H9 (cell line): Measurements from ENCODE around the gene ADNP2. TPM values are rescaled to one million over a fixed set of nuclear protein-coding genes. Genes with fewer than 3 reads are reported as not detected.

Experiments used
- DNase-seq: peaks from one replicate; pipeline ENCODE4 v3.0.0-alpha.2; 2017
- H2AFZ ChIP-seq: one replicate; pipeline ENCODE4 v1.6.1; 2013; ENCODE audit warnings: mild to moderate bottlenecking, low read length, control low read depth, moderate library complexity
- H2AK5ac ChIP-seq: 2 replicates; pipeline ENCODE4 v1.6.1; 2013; ENCODE audit warnings: low read length, control low read depth, mixed read lengths; ENCODE audit not compliant: insufficient read length
- H2BK120ac ChIP-seq: one replicate; pipeline ENCODE4 v1.6.1; 2013; ENCODE audit warnings: low read depth, mild to moderate bottlenecking, low read length, control low read depth, inconsistent platforms; ENCODE audit not compliant: poor library complexity, severe bottlenecking
- H2BK12ac ChIP-seq: 2 replicates; pipeline ENCODE4 v1.6.1; 2013; ENCODE audit warnings: low read length, control low read depth, mixed read lengths, low read depth; ENCODE audit not compliant: insufficient read length
- H2BK15ac ChIP-seq: 2 replicates; pipeline ENCODE4 v1.6.1; 2013; ENCODE audit warnings: low read depth, low read length, control low read depth
- H2BK20ac ChIP-seq: one replicate; pipeline ENCODE4 v1.6.1; 2013; ENCODE audit warnings: low read depth, mild to moderate bottlenecking, low read length, control low read depth, inconsistent platforms; ENCODE audit not compliant: poor library complexity, severe bottlenecking
- H2BK5ac ChIP-seq: 2 replicates; pipeline ENCODE4 v1.6.1; 2013; ENCODE audit warnings: low read length, control low read depth, mixed read lengths; ENCODE audit not compliant: insufficient read length
- H3K14ac ChIP-seq: 2 replicates; pipeline ENCODE4 v1.6.1; 2013; ENCODE audit warnings: low read length, control low read depth; ENCODE audit not compliant: insufficient read depth
- H3K18ac ChIP-seq: 2 replicates; pipeline ENCODE4 v1.6.1; 2013; ENCODE audit warnings: low read depth, mild to moderate bottlenecking, mixed read lengths, low read length, control low read depth; ENCODE audit not compliant: insufficient read length
- H3K23ac ChIP-seq: 2 replicates; pipeline ENCODE4 v1.6.1; 2013; ENCODE audit warnings: low read length, control low read depth, mixed read lengths, low read depth; ENCODE audit not compliant: insufficient read length
- H3K23me2 ChIP-seq: 2 replicates; pipeline ENCODE4 v1.6.1; 2013; ENCODE audit warnings: low read depth, mild to moderate bottlenecking, mixed read lengths, low read length, control low read depth; ENCODE audit not compliant: insufficient read length, poor library complexity, severe bottlenecking
- H3K27ac ChIP-seq: 2 replicates; pipeline ENCODE4 v1.5.1; 2013; ENCODE audit warnings: low read length, control low read depth, mixed read lengths, low read depth; ENCODE audit not compliant: insufficient read length
- H3K27me3 ChIP-seq: 2 replicates; pipeline ENCODE4 v1.6.1; 2013; ENCODE audit warnings: low read length, control low read depth, inconsistent platforms; ENCODE audit not compliant: insufficient read depth
- H3K4ac ChIP-seq: 2 replicates; pipeline ENCODE4 v1.6.1; 2013; ENCODE audit warnings: low read depth, mild to moderate bottlenecking, control low read depth, inconsistent platforms, low read length, moderate library complexity
- H3K4me1 ChIP-seq: 2 replicates; pipeline ENCODE4 v1.6.1; 2013; ENCODE audit warnings: low read length, control low read depth, inconsistent platforms; ENCODE audit not compliant: insufficient read depth
- H3K4me2 ChIP-seq: 2 replicates; pipeline ENCODE4 v1.6.1; 2013; ENCODE audit warnings: low read length, control low read depth, mixed read lengths; ENCODE audit not compliant: insufficient read length, insufficient read depth
- H3K56ac ChIP-seq: 2 replicates; pipeline ENCODE4 v1.6.1; 2013; ENCODE audit warnings: low read depth, mild to moderate bottlenecking, mixed read lengths, low read length, control low read depth; ENCODE audit not compliant: insufficient read length
- H3K79me1 ChIP-seq: 2 replicates; pipeline ENCODE4 v1.6.1; 2013; ENCODE audit warnings: low read depth, mild to moderate bottlenecking, moderate library complexity, low read length, control low read depth, inconsistent platforms; ENCODE audit not compliant: insufficient read depth, poor library complexity, severe bottlenecking
- H3K79me2 ChIP-seq: 2 replicates; pipeline ENCODE4 v1.6.1; 2013; ENCODE audit warnings: low read length, control low read depth, inconsistent platforms; ENCODE audit not compliant: insufficient read depth
- H3K9ac ChIP-seq: 2 replicates; pipeline ENCODE4 v1.6.1; 2013; ENCODE audit warnings: low read length, control low read depth, mixed read lengths; ENCODE audit not compliant: insufficient read length; ENCODE audit errors: extremely low read depth
- H3K9me3 ChIP-seq: one replicate; pipeline ENCODE4 v1.6.1; 2013; ENCODE audit warnings: low read depth, low read length, inconsistent platforms; ENCODE audit not compliant: control insufficient read depth
- H3T11ph ChIP-seq: one replicate; pipeline ENCODE4 v1.6.1; 2013; ENCODE audit warnings: mild to moderate bottlenecking, low read length, control low read depth, inconsistent platforms
- H4K20me1 ChIP-seq: one replicate; pipeline ENCODE4 v1.6.1; 2013; ENCODE audit not compliant: control insufficient read depth, insufficient read length, insufficient read depth
- H4K5ac ChIP-seq: 2 replicates; pipeline ENCODE4 v1.6.1; 2013; ENCODE audit warnings: low read depth, mild to moderate bottlenecking, mixed read lengths, low read length, control low read depth; ENCODE audit not compliant: insufficient read length
- H4K8ac ChIP-seq: replicated peaks from 2 replicates; pipeline ENCODE4 v1.6.1; 2013; ENCODE audit warnings: low read length, control low read depth, mixed read lengths, low read depth; ENCODE audit not compliant: insufficient read length
- H4K91ac ChIP-seq: 2 replicates; pipeline ENCODE4 v1.6.1; 2013; ENCODE audit warnings: low read depth, mild to moderate bottlenecking, moderate library complexity, mixed read lengths, low read length, control low read depth; ENCODE audit not compliant: insufficient read length
- H3K27ac Mint-ChIP-seq, 3 experiments: 2 replicates in 2 of 3; 3 replicates in 1 of 3; pipeline ENCODE4 v1.8.0; 2020 to 2021; ENCODE audit warnings: mixed read lengths in 3 of 3, mild to moderate bottlenecking in 1 of 3, moderate library complexity in 1 of 3
- H3K27me3 Mint-ChIP-seq: 2 replicates; pipeline ENCODE4 v1.8.0; 2021; ENCODE audit warnings: low read depth, mild to moderate bottlenecking, moderate library complexity, mixed read lengths
- H3K36me3 Mint-ChIP-seq, 3 experiments: 2 replicates in 2 of 3; 3 replicates in 1 of 3; pipeline ENCODE4 v1.8.0; 2020 to 2021; ENCODE audit warnings: low read depth in 3 of 3, mixed read lengths in 3 of 3; ENCODE audit not compliant: insufficient read depth in 1 of 3
- H3K4me1 Mint-ChIP-seq, 2 experiments: 2 replicates each; pipeline ENCODE4 v1.8.0; 2020; ENCODE audit warnings: mixed read lengths in 2 of 2
- H3K4me3 Mint-ChIP-seq, 2 experiments: 2 replicates in 1 of 2; 3 replicates in 1 of 2; pipeline ENCODE4 v1.8.0; 2020 to 2021; ENCODE audit warnings: mild to moderate bottlenecking in 2 of 2, mixed read lengths in 2 of 2, moderate library complexity in 1 of 2
- H3K9me3 Mint-ChIP-seq, 2 experiments: 2 replicates in 1 of 2; 3 replicates in 1 of 2; pipeline ENCODE4 v1.8.0; 2020; ENCODE audit warnings: mild to moderate bottlenecking in 2 of 2, mixed read lengths in 2 of 2, moderate library complexity in 1 of 2
- CTCF ChIP-seq: fragments of 200-600 bp; sonication (generic); conservative IDR thresholded peaks from 3 replicates; pipeline ENCODE4 v1.8.0; 2021; ENCODE audit warnings: antibody characterized with exemption, mild to moderate bottlenecking
- total RNA-seq: library from RNA; stranded (reverse); gene quantifications from 2 replicates; pipeline ENCODE4 v1.2.1, GENCODE V29; 2021

ADNP2 gene
- total RNA-seq, 1 experiment from 2014 or later = 53.5 TPM

GRCh38 chr18:80124131-80124530 is 15.1 kb downstream of the ADNP2 start:
- peak overlapping the region; percentile 2 to 53 (median 23); a peak in 3 of 7 replicates for H3K27ac Mint-ChIP-seq
- peaks cover 46 to 60% of the 10 kb centered on the region in 2 experiments for H3K4me1 Mint-ChIP-seq
- no peaks in the 10 kb centered on the region for H3K27me3 Mint-ChIP-seq
- H3K9ac ChIP-seq = no peak overlapping the region
- peaks cover 51 to 63% (median 60%) of the 10 kb centered on the region in 3 experiments for H3K36me3 Mint-ChIP-seq
- no peaks in the 10 kb centered on the region for H4K20me1 ChIP-seq
- no peaks in the 10 kb centered on the region for H3K9me3 ChIP-seq
- H2BK5ac ChIP-seq = no peak overlapping the region
- H3K56ac ChIP-seq = no peak overlapping the region
- no peaks in the 10 kb centered on the region; a peak in 1 of 5 replicates for H3K9me3 Mint-ChIP-seq
- no peak overlapping the region for H2AK5ac ChIP-seq
- no peaks in the 10 kb centered on the region for H3K27me3 ChIP-seq
- H4K5ac ChIP-seq = no peak overlapping the region
- no peak for TF ChIP-seq CTCF
- H2AFZ ChIP-seq = no peak overlapping the region
- H2BK20ac ChIP-seq = no peak overlapping the region
- H3K27ac ChIP-seq = no peak overlapping the region
- no peak for DNase-seq
- peaks cover 12% of the 10 kb centered on the region for H3K79me1 ChIP-seq
- H3T11ph ChIP-seq = no peak overlapping the region
- no peak overlapping the region for H2BK12ac ChIP-seq
- H4K91ac ChIP-seq = no peak overlapping the region
- H3K4me3 Mint-ChIP-seq = no peak overlapping the region
- H3K79me2 ChIP-seq = peaks cover 31% of the 10 kb centered on the region; the same call in 1 of the 2 replicates
- 0 out of 2 replicates have a peak, but pooled peaks cover 3% of the 10 kb centered on the region for H3K4me1 ChIP-seq
- no peak overlapping the region for H3K14ac ChIP-seq
- no peak overlapping the region for H2BK120ac ChIP-seq
- H3K18ac ChIP-seq = no peak overlapping the region
- no peak overlapping the region for H4K8ac ChIP-seq
- H2BK15ac ChIP-seq = no peak overlapping the region
- H3K4ac ChIP-seq = no peak overlapping the region
- no peak overlapping the region for H3K23ac ChIP-seq
- no peaks in the 10 kb centered on the region for H3K23me2 ChIP-seq
- H3K4me2 ChIP-seq = no peak overlapping the region
